IPS-NIHi7 (cell line): ENCODE data around the gene PEDS1.
"Not testable (repeated sequence)": the region's sequence is repeated elsewhere in the genome, so short reads cannot be mapped to it uniquely, and the experiment has no call there.

Experiments
- DNase-seq: peaks from one replicate; pipeline ENCODE4 v3.0.0; 2012; ENCODE audit warnings: mixed read lengths; ENCODE audit errors: extremely low spot score

PEDS1 gene

GRCh38 chr20:50153500-50154377, at the start of gene PEDS1:
Gene PEDS1, minus strand, starts transcription at chr20:50153723. Its CDS starts 86 bp downstream, at chr20:50153637.
- peak; percentile 98 for DNase-seq

- no peak for DNase-seq
Measured at GRCh38 chr20:50202677-50203076, 49.2 kb upstream of the PEDS1 start.

GRCh38 chr20:50201710-50202109, 48.2 kb upstream of the PEDS1 start:
- not testable (repeated sequence) for DNase-seq

GRCh38 chr20:50200482-50201104, 47.1 kb upstream of the PEDS1 start:
- DNase-seq = no peak

- no peak for DNase-seq
Measured at GRCh38 chr20:50199703-50200102, 46.2 kb upstream of the PEDS1 start.

- no peak for DNase-seq
Measured at GRCh38 chr20:50198716-50199115, 45.2 kb upstream of the PEDS1 start.

- no peak for DNase-seq
Measured at GRCh38 chr20:50198180-50198666, 44.7 kb upstream of the PEDS1 start.

- no peak for DNase-seq
Measured at GRCh38 chr20:50197463-50198179, 44.1 kb upstream of the PEDS1 start.

- DNase-seq = no peak
Measured at GRCh38 chr20:50196896-50197295, 43.4 kb upstream of the PEDS1 start.

- DNase-seq = no peak
Measured at GRCh38 chr20:50196248-50196647, 42.7 kb upstream of the PEDS1 start.

GRCh38 chr20:50195524-50196120, 42.1 kb upstream of the PEDS1 start:
- no peak for DNase-seq

- DNase-seq = no peak
Measured at GRCh38 chr20:50194831-50195523, 41.5 kb upstream of the PEDS1 start.

GRCh38 chr20:50194422-50194830, 40.9 kb upstream of the PEDS1 start:
- no peak for DNase-seq

GRCh38 chr20:50193836-50194421, 40.4 kb upstream of the PEDS1 start:
- DNase-seq = no peak

GRCh38 chr20:50193199-50193835, 39.8 kb upstream of the PEDS1 start:
- DNase-seq = no peak

- no peak for DNase-seq
Measured at GRCh38 chr20:50192364-50193198, 39.1 kb upstream of the PEDS1 start.

GRCh38 chr20:50191544-50192363, 38.2 kb upstream of the PEDS1 start:
- DNase-seq = no peak

GRCh38 chr20:50191065-50191543, 37.6 kb upstream of the PEDS1 start:
- DNase-seq = no peak
